Uterus (tissue), 4 donors: Measurements from ENCODE around the gene LNP1. TPM values are rescaled to one million over a fixed set of nuclear protein-coding genes. Genes with fewer than 3 reads are reported as not detected.

Experiments used
- DNase-seq, 2 donors: peaks; one replicate each; pipeline ENCODE4 v3.0.0-alpha.2; 2019 to 2020
- H3K27ac ChIP-seq, 2 donors: fragments of 200-600 bp; sonication (generic); 1 replicate in 1 of 2; 2 replicates in 1 of 2; pipeline ENCODE4 v1.5.1; 2016 to 2018
- H3K27me3 ChIP-seq, 2 donors: fragments of 200-600 bp; sonication (generic); one replicate each; pipeline ENCODE4 v1.5.1; 2018 to 2019; ENCODE audit warnings: control low read depth in 1 of 2
- H3K36me3 ChIP-seq, 2 donors: fragments of 200-600 bp; sonication (generic); one replicate each; pipeline ENCODE4 v1.5.1; 2019; ENCODE audit warnings: control low read depth in 1 of 2
- H3K4me1 ChIP-seq, 2 donors: fragments of 200-600 bp; sonication (generic); one replicate each; pipeline ENCODE4 v1.5.1; 2018 to 2019; ENCODE audit warnings: control low read depth in 1 of 2
- H3K4me3 ChIP-seq, 2 donors: fragments of 200-600 bp; sonication (generic); 1 replicate in 1 of 2; 2 replicates in 1 of 2; pipeline ENCODE4 v1.5.1; 2018 to 2019; ENCODE audit warnings: mild to moderate bottlenecking in 1 of 2
- H3K9me3 ChIP-seq, 2 donors: fragments of 200-600 bp; sonication (generic); one replicate each; pipeline ENCODE4 v1.5.1; 2019; ENCODE audit warnings: control low read depth in 1 of 2
- CTCF ChIP-seq, 4 experiments: fragments of 200-600 bp in 2 of 4; fragments of 450-650 bp in 2 of 4; sonication (generic) in 2 of 4; IDR thresholded peaks; one replicate each; pipeline ENCODE4 v1.5.1; 2016 to 2019; ENCODE audit warnings: antibody characterized with exemption in 4 of 4, mild to moderate bottlenecking in 2 of 4, moderate library complexity in 1 of 4
- POLR2A ChIP-seq, 2 donors: fragments of 450-650 bp; IDR thresholded peaks; one replicate each; pipeline ENCODE4 v1.6.1; 2016; ENCODE audit warnings: antibody characterized with exemption in 2 of 2, mild to moderate bottlenecking in 1 of 2, moderate library complexity in 1 of 2
- intact Hi-C: fragments of 100-400 bp; cut with DNase I; formaldehyde crosslinking; loops from one replicate; pipeline ENCODE4 v1.15.1; 2023; ENCODE audit warnings: low total_unique reads
- total RNA-seq, 4 donors: library from RNA; depleted of rRNA in 3 of 4; stranded (reverse); fragments of >200 nt in 3 of 4; gene quantifications; one replicate each; pipeline versions ENCODE4 v1.1.0 to v1.2.4, GENCODE V29; 2014 to 2023
- donor health status: DM: yes; HTN: yes; CAD: no.

The LNP1 gene
- total RNA-seq, 4 donors from 2014 or later = 1.3 to 12.9 (median 4.4) TPM; not detected in 1

DNA sequence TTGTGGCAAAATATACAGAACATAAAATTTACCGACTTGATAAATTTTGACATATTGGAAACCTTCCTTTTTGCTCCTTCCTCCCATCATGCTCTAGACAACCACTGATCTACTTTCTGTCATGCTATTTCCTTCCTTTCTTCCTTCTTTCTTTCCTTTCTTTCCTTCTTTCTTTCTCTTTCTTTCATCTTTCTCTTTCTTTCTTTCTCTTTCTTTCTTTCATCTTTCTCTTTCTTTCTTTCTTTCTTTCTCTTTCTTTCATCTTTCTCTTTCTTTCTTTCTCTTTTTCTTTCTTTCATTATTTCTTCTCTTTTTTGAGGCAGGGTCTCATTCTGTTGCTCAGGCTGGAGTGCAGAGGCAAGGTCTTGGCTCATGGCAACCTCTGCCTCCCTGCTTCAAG, 82.2 kb downstream of the LNP1 start:
- DNase-seq = no peak
- Histone ChIP-seq H3K4me3 (no peak overlapping the region), H3K27me3 (no peaks in the 10 kb centered on the region), H3K9me3 (no peaks in the 10 kb centered on the region), H3K27ac (no peak overlapping the region), H3K36me3 (no peaks in the 10 kb centered on the region), H3K4me1 (no peaks in the 10 kb centered on the region)
- intact Hi-C loops = no loop called here
- TF ChIP-seq POLR2A (IDR thresholded peaks at IDR 0.05) (no peak), CTCF (IDR thresholded peaks at IDR 0.05) (no peak)

- no peaks in the 10 kb centered on the region for H3K36me3 ChIP-seq
- H3K9me3 ChIP-seq = no peaks in the 10 kb centered on the region
- H3K4me1 ChIP-seq = no peaks in the 10 kb centered on the region
- no peak overlapping the region for H3K27ac ChIP-seq
- H3K4me3 ChIP-seq = no peak overlapping the region
- intact Hi-C loops = no loop called here
- DNase-seq = no peak
- no peak for TF ChIP-seq POLR2A (IDR thresholded peaks at IDR 0.05)
- H3K27me3 ChIP-seq = no peaks in the 10 kb centered on the region
These were observed 85.5 kb downstream of the LNP1 start for GRCh38 chr3:100486808-100487207.

- Histone ChIP-seq H3K9me3 (no peaks in the 10 kb centered on the region), H3K4me1 (no peaks in the 10 kb centered on the region), H3K27me3 (no peaks in the 10 kb centered on the region), H3K36me3 (no peaks in the 10 kb centered on the region), H3K4me3 (no peak overlapping the region), H3K27ac (no peak overlapping the region)
- TF ChIP-seq CTCF (IDR thresholded peaks at IDR 0.05) = no peak
- no peak for TF ChIP-seq POLR2A (IDR thresholded peaks at IDR 0.05)
- no peak for DNase-seq
- intact Hi-C loops = no loop called here
These were observed 87.8 kb downstream of the LNP1 start for GRCh38 chr3:100489118-100489517.

DNA sequence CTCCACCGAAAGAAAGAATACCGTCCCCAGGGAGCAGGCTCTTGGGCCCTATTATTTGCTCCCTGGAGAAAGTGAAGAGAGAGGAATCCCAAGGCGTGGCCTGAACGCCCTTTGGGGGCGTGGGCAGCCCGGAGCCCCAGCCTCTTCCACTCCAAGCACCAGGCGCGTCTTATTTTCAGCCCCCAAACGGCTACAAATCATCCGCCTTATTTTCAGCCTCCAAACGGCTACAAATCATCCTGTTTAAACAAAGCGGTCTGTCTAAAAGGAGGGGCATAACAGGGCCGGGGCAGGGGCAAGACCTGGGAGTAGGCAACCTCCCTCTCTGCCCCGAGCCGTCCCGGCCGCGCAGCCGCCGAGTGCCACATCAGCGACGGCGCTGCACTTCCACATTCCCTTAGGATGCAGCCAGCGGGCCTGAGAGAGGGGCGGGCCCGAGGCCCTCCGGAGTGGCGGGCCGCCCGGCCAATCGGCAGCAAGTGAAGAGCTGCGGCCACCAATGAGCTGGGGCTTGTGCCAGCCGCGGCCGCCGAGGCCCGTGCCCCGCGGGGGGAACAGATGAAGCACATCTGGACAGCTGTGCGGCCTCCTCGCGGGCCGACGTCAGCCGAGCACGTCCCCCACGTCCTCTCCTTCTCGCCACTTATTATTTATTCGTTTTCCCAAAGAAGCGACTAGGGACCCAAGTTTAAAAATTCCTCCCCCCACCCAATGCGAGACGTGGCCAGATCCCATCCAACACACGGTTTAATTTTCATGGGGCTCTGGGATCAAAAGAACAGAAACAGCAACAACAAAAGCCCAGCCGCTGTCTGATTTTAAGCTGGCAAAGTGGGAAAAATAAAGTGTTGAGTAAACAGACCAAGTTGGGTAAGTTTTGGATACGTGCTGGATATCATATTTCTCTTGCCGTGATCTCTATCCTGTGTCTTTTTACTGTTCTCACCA, 91.0 kb downstream of the LNP1 start, which contains the start of gene TMEM45A:
Gene TMEM45A, plus strand, starts transcription at position 561 of the 948 bp plus-strand sequence. CDS start 62,593 bp downstream, outside the sequence.
- H3K36me3 ChIP-seq = no peaks in the 10 kb centered on the region
- TF ChIP-seq CTCF (IDR thresholded peaks at IDR 0.05) (no peak), POLR2A (IDR thresholded peaks at IDR 0.05) (peak; percentile 63 to 65)

DNA sequence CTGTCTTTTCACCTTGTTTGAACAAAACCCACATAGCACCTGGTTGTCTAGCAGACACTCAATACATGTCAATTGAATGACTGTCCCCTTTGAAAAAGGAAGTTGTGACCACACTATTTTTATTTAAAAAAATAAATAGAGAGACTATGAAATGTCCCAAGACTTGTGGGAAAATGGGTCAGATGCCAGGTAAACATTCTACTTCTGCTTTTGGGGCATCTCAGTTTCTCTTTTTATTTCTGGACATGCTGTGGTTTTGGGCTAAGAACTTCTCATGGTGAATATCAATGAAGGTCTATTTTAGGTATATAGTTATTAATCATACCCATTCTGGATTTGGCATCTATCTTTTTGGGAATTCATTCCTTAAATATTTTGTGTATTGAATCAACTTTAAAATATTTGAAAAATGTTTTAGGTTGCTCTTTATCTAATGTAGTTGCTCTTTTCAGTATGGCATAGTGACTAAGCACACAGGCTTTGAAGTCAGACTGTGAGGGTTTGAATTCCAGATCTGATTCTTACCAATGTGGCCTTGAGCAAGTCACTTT, 95.4 kb downstream of the LNP1 start:
- DNase-seq = no peak
- H3K36me3 ChIP-seq = no peaks in the 10 kb centered on the region
- TF ChIP-seq CTCF (IDR thresholded peaks at IDR 0.05) (no peak), POLR2A (IDR thresholded peaks at IDR 0.05) (no peak)
- no peaks in the 10 kb centered on the region for H3K4me1 ChIP-seq
- H3K9me3 ChIP-seq = no peaks in the 10 kb centered on the region
- no peak overlapping the region for H3K27ac ChIP-seq
- no peak overlapping the region for H3K4me3 ChIP-seq
- no peaks in the 10 kb centered on the region for H3K27me3 ChIP-seq
- intact Hi-C loops = no loop called here

More for the DNA sequence above, 91.0 kb downstream of the LNP1 start, which contains the start of gene TMEM45A:
- peak within 1 kb of the TSS; percentile 81 to 91 for H3K27ac ChIP-seq
- no peaks in the 10 kb centered on the region for H3K9me3 ChIP-seq
- H3K4me1 ChIP-seq = no peaks in the 10 kb centered on the region
- peak within 1 kb of the TSS; percentile 52 to 62 for H3K4me3 ChIP-seq
- H3K27me3 ChIP-seq = no peaks in the 10 kb centered on the region
- intact Hi-C loops = no loop called here
- DNase-seq = peak; percentile 95 to 97
